Dendritic cell treated with granulocyte-macrophage colony-stimulating factor and Interleukin-4, amounts not matched to agents 40 ng/mL and 50 ng/mL, for 4 days (primary cell): Measurements from ENCODE around the gene SERP2.

Experiments
- H3K27ac Mint-ChIP-seq: one replicate; pipeline ENCODE4 v1.8.0; 2022; ENCODE audit warnings: mild to moderate bottlenecking, mixed read lengths
- H3K27me3 Mint-ChIP-seq: one replicate; pipeline ENCODE4 v1.8.0; 2022; ENCODE audit warnings: mild to moderate bottlenecking, mixed read lengths
- H3K36me3 Mint-ChIP-seq: one replicate; pipeline ENCODE4 v1.8.0; 2022; ENCODE audit warnings: low read depth, mixed read lengths
- H3K4me1 Mint-ChIP-seq: one replicate; pipeline ENCODE4 v1.8.0; 2022; ENCODE audit warnings: low read depth, mixed read lengths
- H3K4me3 Mint-ChIP-seq: one replicate; pipeline ENCODE4 v1.8.0; 2022; ENCODE audit warnings: mild to moderate bottlenecking, moderate library complexity, mixed read lengths
- H3K9me3 Mint-ChIP-seq: one replicate; pipeline ENCODE4 v1.8.0; 2022; ENCODE audit warnings: mixed read lengths
- intact Hi-C: fragments of 100-400 bp; cut with micrococcal nuclease; formaldehyde crosslinking; loops from one replicate; pipeline ENCODE4 v1.15.0; 2022

SERP2 gene

GRCh38 chr13:44417446-44417845, 43.8 kb downstream of the SERP2 start:
- Mint-ChIP-seq H3K27me3 (peaks cover 41% of the 10 kb centered on the region), H3K4me3 (no peak overlapping the region), H3K4me1 (peaks cover 19% of the 10 kb centered on the region), H3K9me3 (peaks cover 8% of the 10 kb centered on the region), H3K27ac (no peak overlapping the region), H3K36me3 (no peaks in the 10 kb centered on the region)
- intact Hi-C loops, result no loop called here

GRCh38 chr13:44417876-44418275, 44.3 kb downstream of the SERP2 start:
- Mint-ChIP-seq H3K27me3 (peaks cover 42% of the 10 kb centered on the region), H3K9me3 (peaks cover 8% of the 10 kb centered on the region), H3K4me1 (peaks cover 14% of the 10 kb centered on the region), H3K36me3 (no peaks in the 10 kb centered on the region), H3K27ac (no peak overlapping the region), H3K4me3 (no peak overlapping the region)
- intact Hi-C loops, result no loop called here

DNA sequence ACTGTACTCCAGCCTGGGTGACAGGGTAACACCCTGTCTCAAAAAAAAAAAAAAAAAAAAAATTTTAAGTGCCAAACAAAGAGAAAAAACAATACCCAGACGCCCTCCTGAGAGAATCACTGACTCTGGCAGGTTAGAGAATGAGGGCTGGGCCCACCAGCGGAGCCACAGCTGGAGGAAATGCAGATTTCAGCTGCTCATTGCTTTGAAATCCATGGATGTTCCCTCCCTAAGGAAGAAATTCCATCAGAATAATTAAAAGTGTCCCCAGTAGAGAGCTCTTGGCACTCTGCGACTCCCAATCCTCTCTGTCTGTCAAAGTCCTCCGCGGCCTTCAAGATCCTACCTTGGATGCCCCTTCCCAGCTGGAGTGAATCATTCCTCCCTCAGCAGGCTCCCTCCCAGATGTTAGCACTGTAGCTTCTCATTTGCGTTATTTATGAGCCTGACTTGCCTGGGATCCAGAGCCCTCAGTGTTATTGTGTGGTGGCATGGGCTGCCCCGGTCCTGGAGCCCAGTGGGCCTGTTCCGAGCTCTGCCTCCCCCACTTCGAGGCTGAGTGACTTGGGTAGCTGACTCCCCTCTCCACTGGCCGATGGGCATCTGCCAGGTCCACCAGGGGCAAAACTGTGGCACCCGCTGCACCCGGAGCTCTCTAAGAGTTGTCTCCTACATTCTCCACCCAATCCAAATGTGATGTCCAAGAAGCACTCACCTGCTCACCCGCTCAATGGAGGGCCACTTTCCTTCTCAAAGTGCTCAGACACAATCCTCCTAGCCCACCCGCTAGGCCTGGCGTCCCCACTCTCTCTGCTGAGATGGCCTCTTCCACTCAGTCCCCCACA, 47.0 kb downstream of the SERP2 start:
- no peak overlapping the region for H3K27ac Mint-ChIP-seq
- no peaks in the 10 kb centered on the region for H3K36me3 Mint-ChIP-seq
- intact Hi-C loops, result no loop called here
- no peak overlapping the region for H3K4me3 Mint-ChIP-seq
- peaks cover 47% of the 10 kb centered on the region for H3K27me3 Mint-ChIP-seq
- H3K9me3 Mint-ChIP-seq, result peaks cover 8% of the 10 kb centered on the region
- peaks cover 10% of the 10 kb centered on the region for H3K4me1 Mint-ChIP-seq

DNA sequence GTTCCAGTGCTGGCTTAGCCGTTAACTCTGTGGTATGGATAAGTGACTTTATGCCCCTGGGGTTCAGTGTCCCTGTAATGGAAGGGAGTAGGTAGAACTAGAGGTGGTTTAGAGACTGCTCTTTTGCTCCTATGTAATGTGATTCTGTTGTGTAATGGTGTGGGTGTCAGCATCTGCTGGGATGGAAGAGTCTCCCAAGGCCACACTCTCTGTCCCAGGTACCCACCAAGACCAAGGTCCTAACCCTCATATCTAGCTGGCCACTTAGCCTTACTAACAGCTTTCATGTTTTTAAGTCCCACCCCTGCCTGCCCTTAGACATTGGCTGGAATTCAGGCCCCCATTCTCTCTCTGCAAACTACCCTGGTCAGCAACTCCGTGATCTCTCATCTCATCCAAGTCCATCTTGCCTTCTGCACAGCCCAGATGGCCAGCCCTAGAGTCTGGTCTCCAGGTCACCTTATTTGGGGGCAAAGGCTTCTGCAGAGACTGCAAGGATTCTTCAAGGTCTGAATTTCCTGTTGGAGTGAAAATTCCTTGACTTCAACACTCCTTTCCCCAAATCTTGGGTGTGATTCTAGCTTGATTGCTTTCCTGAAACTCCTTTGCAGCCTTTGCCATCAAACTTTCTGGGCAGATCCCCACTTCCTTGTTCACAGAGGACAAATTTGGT, 48.4 kb downstream of the SERP2 start:
- Mint-ChIP-seq H3K36me3 (no peaks in the 10 kb centered on the region), H3K9me3 (no peaks in the 10 kb centered on the region), H3K27me3 (peaks cover 51% of the 10 kb centered on the region), H3K4me1 (no peaks in the 10 kb centered on the region), H3K27ac (no peak overlapping the region), H3K4me3 (no peak overlapping the region)
- intact Hi-C loops, result no loop called here

DNA sequence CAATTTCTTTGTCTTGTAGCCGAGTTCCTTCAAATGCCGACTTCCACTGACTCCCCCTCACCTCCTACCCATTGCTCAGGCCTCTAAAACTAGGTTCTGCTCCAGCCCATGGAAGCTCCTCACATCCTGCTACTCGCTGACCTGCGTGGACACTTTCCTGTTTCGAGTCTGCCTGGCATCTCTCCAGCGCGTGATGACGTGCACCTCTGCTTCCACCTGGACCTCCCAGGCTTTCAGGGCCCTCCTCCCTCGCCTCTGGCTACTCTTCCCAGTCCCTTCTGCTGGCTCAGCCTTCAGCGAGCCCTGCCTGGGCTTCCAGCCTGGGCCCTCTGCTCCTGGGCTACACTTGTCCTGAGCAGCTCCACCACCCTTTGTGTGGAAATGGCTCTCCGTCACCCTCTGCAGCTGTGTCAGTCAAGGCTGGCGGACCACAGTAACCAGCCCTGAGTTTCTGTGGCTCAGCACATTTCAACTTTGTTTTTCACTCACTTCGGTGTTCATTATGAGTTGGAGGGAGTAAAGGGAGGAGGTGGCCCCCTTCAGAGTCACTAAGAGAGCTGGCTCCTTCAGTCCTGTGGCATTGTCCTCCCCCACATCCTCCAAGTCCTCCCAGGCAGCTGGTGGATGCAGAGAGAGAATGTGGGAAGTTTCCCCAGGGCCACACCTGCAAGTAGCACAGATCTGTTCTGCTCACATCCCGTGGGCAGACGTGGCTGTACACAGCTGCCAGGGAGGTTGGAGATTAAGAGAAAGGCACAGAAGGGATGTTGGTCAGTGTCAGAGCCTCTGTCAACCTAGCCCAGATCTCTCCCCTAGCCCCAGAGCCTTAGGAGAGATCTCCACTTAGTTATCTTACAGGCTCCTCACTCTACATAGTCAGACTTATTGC, 49.4 kb downstream of the SERP2 start:
- H3K27me3 Mint-ChIP-seq, result peaks cover 55% of the 10 kb centered on the region

DNA sequence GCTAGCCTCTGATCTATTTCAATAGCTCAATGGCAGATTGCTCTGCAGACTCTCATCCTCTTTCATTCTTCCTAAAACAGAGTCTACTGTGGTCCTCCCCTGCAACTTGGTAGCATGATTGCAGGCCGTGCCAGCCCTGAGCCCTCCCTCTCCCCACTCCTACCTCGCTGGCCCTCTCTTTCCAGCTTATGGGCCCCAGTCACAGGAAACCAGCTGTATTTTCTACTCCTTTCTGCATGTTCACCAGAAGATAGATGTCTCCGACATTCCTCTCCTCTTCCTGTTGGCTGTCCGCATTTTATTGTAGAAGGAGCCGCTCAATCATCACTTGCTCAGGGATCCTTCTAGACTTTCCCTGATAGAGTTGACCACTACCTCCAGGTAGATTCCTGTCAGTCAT, 50.2 kb downstream of the SERP2 start:
- no peaks in the 10 kb centered on the region for H3K4me1 Mint-ChIP-seq
- H3K9me3 Mint-ChIP-seq, result no peaks in the 10 kb centered on the region
- H3K27me3 Mint-ChIP-seq, result peaks cover 62% of the 10 kb centered on the region
- intact Hi-C loops, result no loop called here
- no peak overlapping the region for H3K27ac Mint-ChIP-seq
- no peaks in the 10 kb centered on the region for H3K36me3 Mint-ChIP-seq
- H3K4me3 Mint-ChIP-seq, result no peak overlapping the region

More for the DNA sequence above, 49.4 kb downstream of the SERP2 start:
- Mint-ChIP-seq H3K4me1 (no peaks in the 10 kb centered on the region), H3K27ac (no peak overlapping the region), H3K36me3 (no peaks in the 10 kb centered on the region), H3K9me3 (no peaks in the 10 kb centered on the region), H3K4me3 (no peak overlapping the region)
- intact Hi-C loops, result no loop called here

GRCh38 chr13:44425041-44425814, 51.6 kb downstream of the SERP2 start:
- Mint-ChIP-seq H3K4me1 (no peaks in the 10 kb centered on the region), H3K27me3 (peaks cover 63% of the 10 kb centered on the region), H3K36me3 (no peaks in the 10 kb centered on the region), H3K4me3 (no peak overlapping the region), H3K27ac (no peak overlapping the region), H3K9me3 (no peaks in the 10 kb centered on the region)
- intact Hi-C loops, result no loop called here

DNA sequence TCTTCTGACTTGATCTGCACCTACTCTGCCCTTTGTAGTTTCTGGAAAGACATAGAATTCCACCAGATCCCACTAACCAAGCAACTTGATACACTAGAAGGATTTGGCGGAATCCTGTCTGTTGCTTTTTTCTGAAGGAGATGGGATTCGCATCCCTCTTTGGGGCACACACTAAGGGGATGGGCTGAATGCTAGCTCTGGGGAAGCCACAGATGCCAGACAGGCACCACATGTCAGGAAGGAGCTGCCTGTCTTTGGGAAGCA, 52.1 kb downstream of the SERP2 start:
- Mint-ChIP-seq H3K4me3 (no peak overlapping the region), H3K36me3 (no peaks in the 10 kb centered on the region), H3K4me1 (no peaks in the 10 kb centered on the region), H3K9me3 (no peaks in the 10 kb centered on the region), H3K27me3 (peaks cover 60% of the 10 kb centered on the region), H3K27ac (no peak overlapping the region)
- intact Hi-C loops, result no loop called here

DNA sequence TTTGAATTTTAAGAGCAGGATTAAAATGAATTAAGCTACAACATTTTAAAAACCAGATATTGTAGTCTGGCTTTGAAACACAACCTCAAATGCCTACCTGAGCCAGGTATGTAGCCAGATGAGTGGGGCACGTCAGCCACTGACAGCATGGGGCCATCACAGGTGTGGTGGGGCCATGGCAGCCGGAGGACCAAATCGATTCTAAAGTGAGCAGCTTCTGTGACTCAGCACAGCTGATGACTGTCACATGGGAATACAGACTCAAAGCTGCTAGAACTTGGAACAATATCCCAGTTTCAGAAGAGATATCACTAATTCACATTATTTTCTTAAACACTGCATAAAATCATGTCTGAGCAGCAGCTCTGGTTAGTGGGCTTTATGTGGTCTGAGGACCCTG, 52.8 kb downstream of the SERP2 start:
- Mint-ChIP-seq H3K36me3 (no peaks in the 10 kb centered on the region), H3K4me3 (no peak overlapping the region), H3K27ac (no peak overlapping the region), H3K9me3 (no peaks in the 10 kb centered on the region), H3K27me3 (peaks cover 58% of the 10 kb centered on the region), H3K4me1 (no peaks in the 10 kb centered on the region)
- intact Hi-C loops, result no loop called here

DNA sequence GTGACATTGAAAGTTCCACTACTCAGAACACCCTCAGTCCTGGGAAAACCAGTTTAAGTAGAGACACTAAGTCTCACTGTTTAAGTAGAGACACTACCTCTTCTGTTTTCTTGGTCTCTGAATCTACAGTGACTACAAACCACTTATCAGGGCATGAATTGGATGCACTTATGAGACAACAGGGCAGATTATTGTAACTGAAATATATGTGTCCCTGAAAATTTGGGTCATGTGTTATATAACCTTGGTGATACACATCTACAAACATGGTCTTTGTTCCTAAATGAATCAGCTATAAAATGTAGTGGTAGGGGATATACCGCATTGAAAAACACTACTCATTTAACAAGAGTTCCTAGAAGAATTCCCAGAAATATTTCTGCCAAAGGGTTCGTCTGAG, 55.7 kb downstream of the SERP2 start:
- peaks cover 15% of the 10 kb centered on the region for H3K36me3 Mint-ChIP-seq
- no peak overlapping the region for H3K27ac Mint-ChIP-seq
- no peak overlapping the region for H3K4me3 Mint-ChIP-seq
- no peaks in the 10 kb centered on the region for H3K4me1 Mint-ChIP-seq
- peaks cover 48% of the 10 kb centered on the region for H3K27me3 Mint-ChIP-seq
- H3K9me3 Mint-ChIP-seq, result no peaks in the 10 kb centered on the region
- intact Hi-C loops, result no loop called here

GRCh38 chr13:44431150-44431549, 57.5 kb downstream of the SERP2 start:
- Mint-ChIP-seq H3K4me3 (no peak overlapping the region), H3K36me3 (peaks cover 22% of the 10 kb centered on the region), H3K27ac (no peak overlapping the region), H3K9me3 (no peaks in the 10 kb centered on the region), H3K4me1 (peaks cover 12% of the 10 kb centered on the region), H3K27me3 (peaks cover 52% of the 10 kb centered on the region)
- intact Hi-C loops, result no loop called here

DNA sequence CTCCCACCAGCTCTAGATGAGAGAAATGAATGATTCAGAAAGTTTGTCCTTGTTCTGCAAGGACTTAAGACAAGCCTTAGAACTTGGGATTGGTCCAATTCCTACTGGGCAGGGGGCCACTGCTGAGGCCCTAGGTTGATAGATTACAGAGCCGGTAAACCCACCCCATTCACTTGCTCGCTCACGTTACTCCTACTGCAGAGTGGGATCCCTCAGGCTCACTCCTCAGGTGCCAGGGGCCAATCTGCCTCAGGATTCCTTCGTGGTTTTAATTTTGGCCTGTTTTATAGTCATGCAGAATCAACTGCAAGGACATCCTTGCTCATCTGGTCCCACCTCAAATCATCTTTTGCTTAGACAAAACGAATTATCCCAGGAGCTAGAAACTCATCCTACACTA, 59.0 kb downstream of the SERP2 start:
- Mint-ChIP-seq H3K36me3 (peaks cover 22% of the 10 kb centered on the region), H3K4me3 (no peak overlapping the region), H3K9me3 (no peaks in the 10 kb centered on the region), H3K27ac (no peak overlapping the region), H3K27me3 (peaks cover 55% of the 10 kb centered on the region), H3K4me1 (peaks cover 21% of the 10 kb centered on the region)
- intact Hi-C loops, result no loop called here

DNA sequence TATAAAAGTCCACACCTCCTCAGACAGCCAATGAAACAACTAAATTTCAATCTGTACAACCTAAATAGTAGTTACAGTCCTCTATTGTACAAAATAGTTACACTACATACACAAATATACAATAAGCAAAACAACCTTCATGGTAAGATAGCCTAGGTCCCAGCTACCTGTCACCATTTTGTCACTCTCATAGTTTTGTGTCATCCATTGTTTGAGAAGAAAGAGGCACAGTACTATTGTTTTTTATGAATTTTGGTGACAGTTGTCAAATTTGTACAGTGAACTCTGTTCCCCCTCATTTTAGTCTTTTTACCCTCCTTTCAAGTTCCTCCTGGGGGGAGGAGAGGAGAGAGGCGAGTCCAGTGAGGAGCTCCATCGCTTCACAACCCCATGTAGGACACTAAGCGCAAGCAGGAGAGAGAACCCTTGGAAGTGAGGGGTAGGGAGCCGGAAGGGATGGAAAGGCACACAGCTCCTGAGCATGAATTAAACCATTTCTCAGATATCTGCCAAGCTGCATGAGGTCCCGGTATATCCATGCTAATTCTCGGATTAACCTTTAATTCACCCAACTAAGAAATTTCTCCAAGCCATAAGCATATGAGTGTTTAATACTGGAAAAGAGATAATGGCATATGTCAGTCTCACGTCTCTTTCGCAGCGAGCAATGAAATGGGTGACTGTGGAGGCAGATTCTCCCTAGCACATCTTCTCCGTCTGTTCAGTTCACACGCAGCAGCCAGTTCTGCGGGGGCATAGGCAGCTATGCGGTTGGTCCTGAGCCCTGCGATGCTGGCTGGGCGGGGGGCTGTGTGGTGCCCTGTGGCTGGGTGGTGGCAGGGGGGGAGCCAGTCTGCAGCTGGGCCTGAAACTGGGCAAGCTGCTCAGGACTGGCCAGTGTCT, 60.5 kb downstream of the SERP2 start:
- intact Hi-C loops, result no loop called here
- Mint-ChIP-seq H3K4me3 (no peak overlapping the region), H3K9me3 (no peaks in the 10 kb centered on the region), H3K27ac (no peak overlapping the region), H3K27me3 (peaks cover 50% of the 10 kb centered on the region), H3K36me3 (peaks cover 22% of the 10 kb centered on the region), H3K4me1 (peaks cover 21% of the 10 kb centered on the region)
